Measurements from ENCODE around the gene SFSWAP.
"Not testable (repeated sequence)": the region's sequence is repeated elsewhere in the genome, so short reads cannot be mapped to it uniquely, and the experiment has no call there.

SFSWAP gene

GRCh38 chr12:131801254-131801866 is 90.5 kb downstream of the SFSWAP start:
- DNase-seq (ENCODE audit: insufficient read length, low spot score) (no peak), FAIRE-seq (no peak)

GRCh38 chr12:131803961-131804521 is 93.2 kb downstream of the SFSWAP start:
- FAIRE-seq: no peak

GRCh38 chr12:131805421-131805820 is 94.5 kb downstream of the SFSWAP start:
- no peak for FAIRE-seq
- DNase-seq (ENCODE audit: insufficient read length, low spot score): no peak

More at GRCh38 chr12:131803961-131804521, 93.2 kb downstream of the SFSWAP start:
- DNase-seq (ENCODE audit: insufficient read length, low spot score): no peak

GRCh38 chr12:131806674-131807073 is 95.8 kb downstream of the SFSWAP start:
- DNase-seq (ENCODE audit: insufficient read length, low spot score): no peak

GRCh38 chr12:131808744-131809371 is 98.0 kb downstream of the SFSWAP start:
- no peak for DNase-seq (ENCODE audit: insufficient read length, low spot score)
- no peak for FAIRE-seq

More at GRCh38 chr12:131806674-131807073, 95.8 kb downstream of the SFSWAP start:
- FAIRE-seq: no peak

- not testable (repeated sequence) for DNase-seq (ENCODE audit: insufficient read length, low spot score); FAIRE-seq
Measured at GRCh38 chr12:131809476-131810254, 98.8 kb downstream of the SFSWAP start.

GRCh38 chr12:131810726-131811125 is 99.8 kb downstream of the SFSWAP start:
- FAIRE-seq (no peak), DNase-seq (ENCODE audit: insufficient read length, low spot score) (no peak)

GRCh38 chr12:131815131-131815530 is 104.2 kb downstream of the SFSWAP start:
- no peak for FAIRE-seq
- no peak for DNase-seq (ENCODE audit: insufficient read length, low spot score)

GRCh38 chr12:131816495-131816894 is 105.6 kb downstream of the SFSWAP start:
- DNase-seq (ENCODE audit: insufficient read length, low spot score): no peak
- FAIRE-seq: no peak

- DNase-seq (ENCODE audit: insufficient read length, low spot score) (no peak), FAIRE-seq (no peak)
Measured at GRCh38 chr12:131817241-131817640, 106.4 kb downstream of the SFSWAP start.

GRCh38 chr12:131818821-131819585 is 108.1 kb downstream of the SFSWAP start:
- FAIRE-seq: no peak
- DNase-seq (ENCODE audit: insufficient read length, low spot score): no peak

GRCh38 chr12:131824450-131824849 is 113.6 kb downstream of the SFSWAP start:
- FAIRE-seq (no peak), DNase-seq (ENCODE audit: insufficient read length, low spot score) (no peak)

- no peak for DNase-seq (ENCODE audit: insufficient read length, low spot score)
- FAIRE-seq: no peak
Measured at GRCh38 chr12:131825146-131825892, 114.4 kb downstream of the SFSWAP start.

GRCh38 chr12:131826097-131826928 is 115.4 kb downstream of the SFSWAP start:
- FAIRE-seq (no peak), DNase-seq (ENCODE audit: insufficient read length, low spot score) (no peak)

- FAIRE-seq: no peak
- peak; percentile 70 for DNase-seq (ENCODE audit: insufficient read length, low spot score)
Measured at GRCh38 chr12:131827961-131828534, 117.2 kb downstream of the SFSWAP start, which contains the start of gene MMP17. TSS of gene MMP17 (plus strand) at chr12:131828393. CDS start at chr12:131828495, 102 bp downstream.

GRCh38 chr12:131828671-131829355 is 117.9 kb downstream of the SFSWAP start:
- FAIRE-seq: no peak

GRCh38 chr12:131829356-131829747 is 118.5 kb downstream of the SFSWAP start:
- no peak for FAIRE-seq
- DNase-seq (ENCODE audit: insufficient read length, low spot score): no peak

More at GRCh38 chr12:131828671-131829355, 117.9 kb downstream of the SFSWAP start:
- DNase-seq (ENCODE audit: insufficient read length, low spot score): no peak

- no peak for FAIRE-seq
- DNase-seq (ENCODE audit: insufficient read length, low spot score): no peak
Measured at GRCh38 chr12:131829791-131830334, 119.0 kb downstream of the SFSWAP start.
